Osteoblast (primary cell): ENCODE data around the gene PARG. TPM values are rescaled to one million over a fixed set of nuclear protein-coding genes. Genes with fewer than 3 reads are reported as not detected.
"Not testable (repeated sequence)": the region's sequence is repeated elsewhere in the genome, so short reads cannot be mapped to it uniquely, and the experiment has no call there.

Experiments
- DNase-seq: peaks from one replicate; pipeline ENCODE4 v3.0.0; 2011; ENCODE audit warnings: low spot score, mixed read lengths; ENCODE audit not compliant: insufficient read length; ENCODE audit errors: missing footprints
- H2AFZ ChIP-seq: 2 replicates; pipeline ENCODE4 v1.6.0; 2011; ENCODE audit warnings: mild to moderate bottlenecking, low read length
- H3K27ac ChIP-seq: 2 replicates; pipeline ENCODE4 v1.5.1; 2011; ENCODE audit warnings: mild to moderate bottlenecking, low read depth, low read length, moderate library complexity
- H3K27me3 ChIP-seq: 2 replicates; pipeline ENCODE4 v1.6.0; 2012; ENCODE audit warnings: mild to moderate bottlenecking, control low read depth, inconsistent platforms, low read length, moderate library complexity; ENCODE audit not compliant: insufficient read depth
- H3K36me3 ChIP-seq: 2 replicates; pipeline ENCODE4 v1.5.1; 2011; ENCODE audit warnings: mild to moderate bottlenecking, low read length, control low read depth, moderate library complexity; ENCODE audit not compliant: insufficient read depth
- H3K4me1 ChIP-seq: 2 replicates; pipeline ENCODE4 v1.5.1; 2011; ENCODE audit warnings: mild to moderate bottlenecking, low read length, control low read depth, moderate library complexity; ENCODE audit not compliant: insufficient read depth
- H3K4me2 ChIP-seq: 2 replicates; pipeline ENCODE4 v1.6.0; 2011; ENCODE audit warnings: mild to moderate bottlenecking, low read length; ENCODE audit not compliant: insufficient read depth
- H3K4me3 ChIP-seq: fragments of 200-600 bp; sonication (generic); 3 replicates; pipeline ENCODE4 v1.5.1; 2012; ENCODE audit warnings: mild to moderate bottlenecking, low read length, inconsistent platforms; ENCODE audit not compliant: insufficient read depth
- H3K79me2 ChIP-seq: 2 replicates; pipeline ENCODE4 v1.6.0; 2012; ENCODE audit warnings: mild to moderate bottlenecking, low read length, control low read depth, inconsistent platforms; ENCODE audit not compliant: insufficient read depth
- H3K9me3 ChIP-seq: 2 replicates; pipeline ENCODE4 v1.5.1; 2011; ENCODE audit warnings: low read depth, low read length, control low read depth
- H4K20me1 ChIP-seq: 2 replicates; pipeline ENCODE4 v1.6.0; 2012; ENCODE audit warnings: mild to moderate bottlenecking, low read length, control low read depth; ENCODE audit not compliant: insufficient read depth
- total RNA-seq: library from RNA; depleted of rRNA; stranded (reverse); fragments of >200 nt; gene quantifications from 2 replicates; pipeline ENCODE4 v1.2.3, GENCODE V29; 2012
- TF ChIP-seq, protein P1 (sequence below): IDR thresholded peaks from 2 replicates; pipeline ENCODE4 v1.5.1; 2011; ENCODE audit warnings: mild to moderate bottlenecking, low read depth, low read length, moderate library complexity; ENCODE audit errors: extremely low read depth

Gene PARG
- total RNA-seq, 1 donor: 33.7 TPM

DNA sequence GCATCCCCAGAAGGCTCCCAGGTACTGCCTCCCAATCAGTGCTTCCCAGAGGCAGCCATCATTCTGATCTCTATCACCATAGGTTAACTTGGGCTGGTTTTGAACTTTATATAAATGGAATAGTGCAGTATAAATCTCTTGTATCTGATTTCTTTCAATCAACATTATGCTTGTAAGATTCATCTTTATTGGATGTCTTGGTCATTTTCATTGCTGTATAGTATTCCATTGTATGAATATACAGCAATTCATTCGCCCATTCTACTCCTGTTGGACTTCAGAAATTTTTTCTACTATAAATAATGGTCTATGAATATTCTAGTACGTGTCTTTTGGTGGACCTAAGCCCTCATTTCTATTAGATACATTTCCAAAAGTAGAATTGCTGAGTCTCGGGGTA lies 163.6 kb downstream of the PARG start:
- H3K4me1 ChIP-seq: no peaks in the 10 kb centered on the region
- H3K4me2 ChIP-seq: no peak overlapping the region
- no peaks in the 10 kb centered on the region for H3K36me3 ChIP-seq
- H4K20me1 ChIP-seq: no peaks in the 10 kb centered on the region
- no peaks in the 10 kb centered on the region for H3K79me2 ChIP-seq
- H3K4me3 ChIP-seq: no peak overlapping the region
- H3K27me3 ChIP-seq: peaks cover 3% of the 10 kb centered on the region
- no peaks in the 10 kb centered on the region for H3K9me3 ChIP-seq
- H3K27ac ChIP-seq: no peak overlapping the region
- H2AFZ ChIP-seq: no peak overlapping the region
- TF ChIP-seq, protein P1, sequence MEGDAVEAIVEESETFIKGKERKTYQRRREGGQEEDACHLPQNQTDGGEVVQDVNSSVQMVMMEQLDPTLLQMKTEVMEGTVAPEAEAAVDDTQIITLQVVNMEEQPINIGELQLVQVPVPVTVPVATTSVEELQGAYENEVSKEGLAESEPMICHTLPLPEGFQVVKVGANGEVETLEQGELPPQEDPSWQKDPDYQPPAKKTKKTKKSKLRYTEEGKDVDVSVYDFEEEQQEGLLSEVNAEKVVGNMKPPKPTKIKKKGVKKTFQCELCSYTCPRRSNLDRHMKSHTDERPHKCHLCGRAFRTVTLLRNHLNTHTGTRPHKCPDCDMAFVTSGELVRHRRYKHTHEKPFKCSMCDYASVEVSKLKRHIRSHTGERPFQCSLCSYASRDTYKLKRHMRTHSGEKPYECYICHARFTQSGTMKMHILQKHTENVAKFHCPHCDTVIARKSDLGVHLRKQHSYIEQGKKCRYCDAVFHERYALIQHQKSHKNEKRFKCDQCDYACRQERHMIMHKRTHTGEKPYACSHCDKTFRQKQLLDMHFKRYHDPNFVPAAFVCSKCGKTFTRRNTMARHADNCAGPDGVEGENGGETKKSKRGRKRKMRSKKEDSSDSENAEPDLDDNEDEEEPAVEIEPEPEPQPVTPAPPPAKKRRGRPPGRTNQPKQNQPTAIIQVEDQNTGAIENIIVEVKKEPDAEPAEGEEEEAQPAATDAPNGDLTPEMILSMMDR: no peak
- DNase-seq: no peak

DNA sequence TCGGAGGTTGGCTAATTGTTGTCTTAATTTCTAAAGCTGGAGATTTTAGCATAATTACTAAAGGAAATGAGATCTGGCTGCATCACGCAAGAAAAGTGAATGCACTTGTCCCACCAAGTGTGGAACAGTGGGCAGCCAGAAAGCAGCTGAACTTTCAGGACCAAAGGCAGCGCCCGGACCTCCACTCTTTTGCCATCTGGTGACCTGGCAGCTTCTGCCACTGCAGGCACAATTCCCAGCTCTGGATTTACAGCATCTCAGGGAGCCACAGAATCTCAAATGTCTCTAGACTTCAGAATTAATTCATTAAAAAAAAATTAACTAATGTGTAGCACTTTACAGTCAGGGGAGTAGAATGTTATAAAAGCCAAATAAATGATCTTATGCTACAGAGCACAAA lies 165.0 kb downstream of the PARG start:
- Histone ChIP-seq H3K27me3 (peaks cover 3% of the 10 kb centered on the region), H3K36me3 (no peaks in the 10 kb centered on the region), H3K4me2 (no peak overlapping the region), H3K9me3 (no peaks in the 10 kb centered on the region), H3K4me1 (no peaks in the 10 kb centered on the region), H3K79me2 (no peaks in the 10 kb centered on the region), H2AFZ (no peak overlapping the region), H4K20me1 (no peaks in the 10 kb centered on the region), H3K27ac (no peak overlapping the region), H3K4me3 (no peak overlapping the region)
- no peak for DNase-seq
- TF ChIP-seq, protein P1: no peak

DNA sequence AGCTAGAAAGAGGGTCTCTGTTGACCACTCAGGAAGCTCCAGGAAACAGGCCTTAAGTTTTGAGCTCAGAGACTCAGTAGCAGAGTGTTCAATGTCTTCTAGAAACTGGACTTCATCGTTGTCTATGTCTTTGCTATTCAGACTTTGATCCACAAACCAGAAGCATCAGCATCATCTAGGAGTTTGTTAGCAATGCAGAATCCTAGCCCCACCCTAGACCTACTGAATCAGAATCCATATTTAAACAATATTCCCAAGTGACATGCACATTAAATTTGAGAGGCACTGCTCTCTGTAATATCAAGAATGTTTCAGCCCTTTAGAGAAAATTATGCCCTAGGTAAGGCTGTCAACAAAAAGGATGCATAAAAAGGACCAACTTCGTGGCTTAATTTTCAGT lies 166.8 kb downstream of the PARG start:
- Histone ChIP-seq H3K27ac (no peak overlapping the region), H3K4me3 (no peak overlapping the region), H3K79me2 (no peaks in the 10 kb centered on the region), H3K4me2 (no peak overlapping the region), H3K9me3 (no peaks in the 10 kb centered on the region), H3K27me3 (peaks cover 7% of the 10 kb centered on the region), H3K4me1 (no peaks in the 10 kb centered on the region), H3K36me3 (no peaks in the 10 kb centered on the region), H4K20me1 (no peaks in the 10 kb centered on the region), H2AFZ (no peak overlapping the region)
- TF ChIP-seq, protein P1: no peak
- no peak for DNase-seq

DNA sequence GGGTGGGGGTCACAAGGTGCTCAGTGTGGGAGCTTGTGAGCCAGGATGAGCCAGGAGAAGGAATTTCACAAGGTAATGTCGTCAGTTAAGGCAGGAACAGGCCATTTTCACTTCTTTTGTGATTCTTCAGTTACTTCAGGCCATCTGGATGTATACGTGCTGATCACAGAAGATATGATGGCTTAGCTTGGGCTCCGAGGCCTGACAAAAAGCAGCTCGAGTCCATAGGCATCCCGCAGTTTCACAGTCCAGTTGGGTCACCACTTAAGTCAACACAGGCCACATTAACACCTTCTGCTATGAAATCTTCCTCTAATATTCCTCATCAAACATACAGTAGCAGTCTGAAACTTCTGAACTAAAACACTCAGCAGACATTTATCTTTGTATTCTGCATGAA lies 168.9 kb downstream of the PARG start:
- H3K4me3 ChIP-seq, H3K79me2 ChIP-seq, H3K9me3 ChIP-seq, DNase-seq, H3K27ac ChIP-seq, H3K36me3 ChIP-seq, H2AFZ ChIP-seq, H4K20me1 ChIP-seq, H3K4me2 ChIP-seq, H3K4me1 ChIP-seq: not testable (repeated sequence)
- peaks cover 23% of the 10 kb centered on the region for H3K27me3 ChIP-seq

DNA sequence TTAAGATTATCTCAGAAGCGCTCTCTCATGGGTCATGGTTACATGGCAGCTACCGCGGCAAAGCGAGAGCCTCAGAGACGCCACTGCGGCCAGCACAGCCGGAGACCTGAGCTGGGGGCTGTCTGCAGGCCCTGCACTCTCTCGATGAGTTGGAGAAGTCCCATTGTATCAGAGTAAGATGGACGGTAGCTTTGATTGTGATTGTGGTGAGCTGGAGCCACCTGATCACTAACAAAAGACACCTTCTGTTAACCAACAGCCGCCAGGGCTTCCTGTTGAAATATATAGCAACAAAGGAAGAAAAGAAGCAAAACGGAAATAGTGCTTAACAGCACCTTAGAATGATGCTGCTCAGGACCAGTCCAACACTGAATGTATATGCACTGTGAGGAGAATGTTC lies 170.8 kb downstream of the PARG start:
- not testable (repeated sequence) for H3K27ac ChIP-seq, H3K36me3 ChIP-seq, DNase-seq, H3K9me3 ChIP-seq, H3K4me1 ChIP-seq, H3K4me2 ChIP-seq, H4K20me1 ChIP-seq, H3K79me2 ChIP-seq, H3K4me3 ChIP-seq, H2AFZ ChIP-seq
- H3K27me3 ChIP-seq: peaks cover 30% of the 10 kb centered on the region
